ENCODE data around the gene NOTCH4. TPM values are rescaled to one million over a fixed set of nuclear protein-coding genes. Genes with fewer than 3 reads are reported as not detected.

NOTCH4 gene
- total RNA-seq, 3 donors from 2014 or later: 20.8 to 47.9 (median 23.8) TPM

DNA sequence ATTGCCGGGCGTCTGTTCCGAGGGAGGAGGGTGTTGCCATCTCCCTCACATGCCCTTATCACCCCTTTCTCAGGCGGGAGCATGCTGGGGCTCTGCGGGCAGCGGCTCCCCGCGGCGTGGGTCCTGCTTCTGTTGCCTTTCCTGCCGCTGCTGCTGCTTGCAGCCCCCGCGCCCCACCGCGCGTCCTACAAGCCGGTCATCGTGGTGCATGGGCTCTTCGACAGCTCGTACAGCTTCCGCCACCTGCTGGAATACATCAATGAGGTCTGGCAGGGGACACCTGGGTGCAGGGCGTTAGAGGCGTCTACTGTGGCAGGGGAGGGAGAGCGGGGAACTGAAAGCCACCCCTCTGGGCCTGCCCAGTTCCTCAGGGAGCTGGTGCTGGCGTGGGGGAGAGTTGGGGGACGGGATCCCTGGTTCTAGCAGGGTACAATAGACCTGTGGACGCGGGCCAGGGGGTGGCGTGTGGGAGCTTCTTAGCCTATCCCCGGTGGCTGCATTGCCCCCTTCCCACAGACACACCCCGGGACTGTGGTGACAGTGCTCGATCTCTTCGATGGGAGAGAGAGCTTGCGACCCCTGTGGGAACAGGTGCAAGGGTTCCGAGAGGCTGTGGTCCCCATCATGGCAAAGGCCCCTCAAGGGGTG is 69.2 kb downstream of the NOTCH4 start:
- Histone ChIP-seq H3K27me3 (no peaks in the 10 kb centered on the region), H3K4me3 (peak overlapping the region; percentile 76 to 84 (median 82)), H3K4me1 (peaks cover 0 to 11% of the 10 kb centered on the region in 2 donors), H3K27ac (peak overlapping the region; percentile 89 to 98), H3K9me3 (no peaks in the 10 kb centered on the region), H3K36me3 (no peaks in the 10 kb centered on the region)
- TF ChIP-seq, protein P1, sequence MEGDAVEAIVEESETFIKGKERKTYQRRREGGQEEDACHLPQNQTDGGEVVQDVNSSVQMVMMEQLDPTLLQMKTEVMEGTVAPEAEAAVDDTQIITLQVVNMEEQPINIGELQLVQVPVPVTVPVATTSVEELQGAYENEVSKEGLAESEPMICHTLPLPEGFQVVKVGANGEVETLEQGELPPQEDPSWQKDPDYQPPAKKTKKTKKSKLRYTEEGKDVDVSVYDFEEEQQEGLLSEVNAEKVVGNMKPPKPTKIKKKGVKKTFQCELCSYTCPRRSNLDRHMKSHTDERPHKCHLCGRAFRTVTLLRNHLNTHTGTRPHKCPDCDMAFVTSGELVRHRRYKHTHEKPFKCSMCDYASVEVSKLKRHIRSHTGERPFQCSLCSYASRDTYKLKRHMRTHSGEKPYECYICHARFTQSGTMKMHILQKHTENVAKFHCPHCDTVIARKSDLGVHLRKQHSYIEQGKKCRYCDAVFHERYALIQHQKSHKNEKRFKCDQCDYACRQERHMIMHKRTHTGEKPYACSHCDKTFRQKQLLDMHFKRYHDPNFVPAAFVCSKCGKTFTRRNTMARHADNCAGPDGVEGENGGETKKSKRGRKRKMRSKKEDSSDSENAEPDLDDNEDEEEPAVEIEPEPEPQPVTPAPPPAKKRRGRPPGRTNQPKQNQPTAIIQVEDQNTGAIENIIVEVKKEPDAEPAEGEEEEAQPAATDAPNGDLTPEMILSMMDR (IDR thresholded peaks at IDR 0.05): peak; percentile 39 to 70 (median 50)
- TF ChIP-seq POLR2AphosphoS5 (IDR thresholded peaks at IDR 0.05) (no peak), POLR2A (IDR thresholded peaks at IDR 0.05) (no peak)
- intact Hi-C loops (cut with DNase I; ENCODE audit: low total_unique reads): no loop called here
- DNase-seq (ENCODE audit: low spot score in 2 of 2): peak; percentile 61 to 69

DNA sequence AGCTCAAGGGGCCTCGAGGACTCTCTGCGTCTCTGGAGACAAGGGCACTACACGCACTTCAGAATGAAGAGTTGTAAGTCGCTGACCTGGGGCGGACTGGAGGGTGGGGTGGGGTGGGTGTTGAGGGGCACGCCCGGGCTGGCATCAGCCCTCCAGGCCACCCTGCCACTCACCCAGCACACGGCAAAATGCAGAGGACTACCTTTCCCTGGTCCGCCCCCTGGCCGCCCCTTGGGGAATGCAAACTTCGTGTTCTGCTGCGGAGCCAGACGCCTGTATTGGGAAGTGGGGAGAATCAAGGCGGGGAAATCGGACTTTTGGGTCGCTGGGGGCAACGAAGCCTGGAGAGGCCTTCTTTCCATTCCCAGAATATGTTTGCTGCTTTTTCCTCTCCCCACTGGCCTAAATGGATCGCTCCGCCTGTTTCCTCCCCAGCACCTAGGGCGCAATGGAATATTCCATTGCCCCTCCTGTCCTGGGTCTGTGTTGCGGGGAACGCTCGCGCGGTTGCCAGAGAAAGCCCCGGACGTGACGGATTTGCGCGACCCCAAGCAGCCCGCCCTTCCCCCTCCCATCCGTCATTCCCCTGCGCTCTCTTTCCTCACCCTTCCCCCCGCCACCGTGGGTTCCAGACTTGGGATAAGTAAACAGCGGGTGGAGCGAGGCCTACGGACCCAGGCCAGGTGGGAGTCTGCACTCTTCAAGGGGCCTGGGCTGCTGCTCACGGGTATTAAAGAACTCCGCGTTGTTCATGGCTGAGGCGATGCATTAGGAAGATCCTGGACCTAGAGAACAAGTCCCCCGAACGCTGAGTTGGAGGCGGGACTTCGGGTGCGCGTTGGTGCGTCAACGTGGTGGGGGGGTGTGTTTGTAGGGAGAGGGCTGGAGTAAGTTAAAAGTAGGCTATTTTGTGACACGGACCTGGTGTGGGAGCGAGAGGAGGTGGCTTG is 70.0 kb downstream of the NOTCH4 start, which contains the start of gene PPT2:
Gene PPT2, plus strand, starts transcription at position 578 of the 950 bp plus-strand sequence. CDS start 454 bp downstream, outside the sequence.
- no peaks in the 10 kb centered on the region for H3K9me3 ChIP-seq
- DNase-seq (ENCODE audit: low spot score in 2 of 2): peak; percentile 84 to 86
- TF ChIP-seq, protein P1 (IDR thresholded peaks at IDR 0.05): peak in 1 of 3 donors; percentile 18
- TF ChIP-seq POLR2A (IDR thresholded peaks at IDR 0.05): peak; percentile 17
- TF ChIP-seq POLR2AphosphoS5 (IDR thresholded peaks at IDR 0.05): peak; percentile 73 to 87 (median 82)
- no peaks in the 10 kb centered on the region for H3K36me3 ChIP-seq
- peak within 1 kb of the TSS; percentile 89 to 98 for H3K27ac ChIP-seq
- H3K4me1 ChIP-seq: peaks cover 0 to 11% of the 10 kb centered on the region in 2 donors
- peak within 1 kb of the TSS; percentile 76 to 84 (median 82) for H3K4me3 ChIP-seq
- H3K27me3 ChIP-seq: no peaks in the 10 kb centered on the region
- intact Hi-C loops (cut with DNase I; ENCODE audit: low total_unique reads): no loop called here

DNA sequence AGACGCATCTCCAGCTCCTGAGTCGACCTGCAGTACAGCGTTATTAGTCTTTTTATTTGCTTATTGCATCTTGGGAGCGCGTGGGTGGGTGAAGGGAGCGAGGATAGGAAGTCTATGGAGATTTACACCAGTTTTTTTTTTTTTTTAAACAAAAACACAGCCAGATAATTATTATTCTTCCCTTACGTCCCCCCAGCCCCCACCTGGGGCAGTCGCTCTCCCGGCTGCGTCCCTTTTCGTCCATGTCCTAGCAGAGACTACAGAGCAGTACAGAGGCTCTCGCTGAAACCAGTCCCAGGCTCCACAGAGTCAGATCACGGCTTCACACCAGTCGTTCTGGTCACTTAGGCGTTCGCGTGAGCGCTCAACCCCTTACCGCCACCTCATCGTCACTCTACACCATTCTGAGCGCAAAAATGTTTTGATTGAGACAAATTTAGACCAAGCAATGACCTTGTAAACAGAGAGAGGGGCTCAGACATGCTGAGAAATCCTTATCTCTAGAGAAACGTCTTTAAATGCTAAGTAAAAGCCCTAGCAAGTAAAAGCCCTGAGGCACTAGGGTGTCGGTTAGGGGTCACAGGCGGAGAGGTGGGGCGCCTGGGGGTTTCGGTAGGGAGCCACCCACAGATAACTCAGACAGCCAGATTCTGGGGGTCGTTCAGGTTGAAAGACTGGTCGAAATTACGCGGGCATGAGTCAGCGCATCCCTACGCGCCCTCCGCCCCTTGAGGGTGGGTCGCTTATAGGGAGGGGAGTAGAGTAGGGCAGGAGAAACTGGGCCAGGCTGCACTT is 70.9 kb downstream of the NOTCH4 start:
- peaks cover 0 to 11% of the 10 kb centered on the region in 2 donors for H3K4me1 ChIP-seq
- DNase-seq (ENCODE audit: low spot score in 2 of 2): no peak
- intact Hi-C loops (cut with DNase I; ENCODE audit: low total_unique reads): no loop called here
- H3K36me3 ChIP-seq: no peaks in the 10 kb centered on the region
- H3K4me3 ChIP-seq: peak overlapping the region; percentile 76 to 84 (median 82)
- no peaks in the 10 kb centered on the region for H3K27me3 ChIP-seq
- TF ChIP-seq POLR2A (IDR thresholded peaks at IDR 0.05): no peak
- no peaks in the 10 kb centered on the region for H3K9me3 ChIP-seq
- peak overlapping the region; percentile 89 to 98 for H3K27ac ChIP-seq

DNA sequence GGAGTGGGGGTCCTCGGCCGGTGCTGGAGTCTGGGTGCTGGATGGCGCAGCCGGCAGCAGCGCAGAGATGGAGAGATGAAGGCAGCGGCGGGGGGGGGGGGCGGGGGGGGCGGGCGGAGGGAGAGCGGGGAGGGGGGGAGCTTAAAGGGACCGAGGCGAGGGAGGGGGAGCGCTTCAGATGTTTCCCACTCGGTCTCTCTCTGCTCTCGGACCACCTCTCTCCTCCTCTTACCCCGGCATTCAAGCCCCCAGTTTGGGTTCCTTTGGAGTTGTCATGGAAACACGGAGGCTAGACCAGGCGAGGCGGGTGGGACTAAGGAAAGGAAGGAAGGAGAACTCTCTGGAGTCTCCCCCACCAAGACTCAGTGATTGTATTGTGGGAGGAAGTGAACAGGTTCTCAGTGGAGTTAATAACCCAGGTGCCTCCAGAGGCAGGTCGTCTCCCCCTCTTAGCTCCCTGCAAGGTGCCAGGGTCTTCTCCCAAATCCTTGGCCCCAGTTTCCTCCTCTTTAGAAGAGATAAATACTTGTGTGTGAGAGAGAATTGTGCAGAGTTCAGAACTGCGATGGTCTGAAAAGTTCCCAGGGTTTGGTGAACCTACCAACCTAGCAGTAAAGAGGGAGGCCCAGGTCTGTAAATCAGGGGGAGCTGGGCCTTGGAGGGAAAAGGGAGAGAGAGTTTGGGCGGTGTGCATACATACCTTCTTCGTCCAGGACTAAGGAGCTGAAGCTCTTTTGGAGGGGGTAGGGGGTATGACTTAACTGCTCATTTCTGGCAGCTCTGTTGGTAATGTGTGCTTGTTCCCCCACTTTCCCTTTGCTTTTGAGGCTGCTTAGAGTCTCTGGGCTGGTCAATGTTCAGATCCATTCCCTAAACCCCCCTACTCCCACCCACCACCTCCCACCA is 71.8 kb downstream of the NOTCH4 start, which contains the start of gene PRRT1:
Gene PRRT1, minus strand, starts transcription at position 77 of the 906 bp plus-strand sequence. CDS start 112 bp downstream, outside the sequence.
- Histone ChIP-seq H3K4me3 (peak within 1 kb of the TSS; percentile 76 to 84 (median 82)), H3K4me1 (peaks cover 0 to 11% of the 10 kb centered on the region in 2 donors), H3K9me3 (no peaks in the 10 kb centered on the region), H3K27ac (peak within 1 kb of the TSS; percentile 89 to 98), H3K27me3 (no peaks in the 10 kb centered on the region), H3K36me3 (no peaks in the 10 kb centered on the region)
- TF ChIP-seq, protein P1 (IDR thresholded peaks at IDR 0.05): no peak
- no peak for TF ChIP-seq POLR2A (IDR thresholded peaks at IDR 0.05)
- TF ChIP-seq POLR2AphosphoS5 (IDR thresholded peaks at IDR 0.05): no peak
- intact Hi-C loops (cut with DNase I; ENCODE audit: low total_unique reads): no loop called here
- no peak for DNase-seq (ENCODE audit: low spot score in 2 of 2)
